ENCODE measurements around the gene EPAS1.

- TF ChIP-seq CTCF (IDR thresholded peaks at IDR 0.05) = no peak
- no peak for TF ChIP-seq POLR2A (IDR thresholded peaks at IDR 0.05)
Observed at GRCh38 chr2:46320141-46320567, 22.9 kb downstream of the EPAS1 start.

Data from uterus (tissue), 2 donors.